Kidney epithelial cell (primary cell): Measurements from ENCODE around the gene JMJD7. TPM values are rescaled to one million over a fixed set of nuclear protein-coding genes. Genes with fewer than 3 reads are reported as not detected.
"Not testable (repeated sequence)": the region's sequence is repeated elsewhere in the genome, so short reads cannot be mapped to it uniquely, and the experiment has no call there.

Experiments
- DNase-seq: peaks from one replicate; pipeline ENCODE4 v3.0.0-alpha.2; 2010; ENCODE audit warnings: low read depth
- H3K27me3 ChIP-seq: 2 replicates; pipeline ENCODE4 v1.6.0; 2011; ENCODE audit warnings: low read length; ENCODE audit not compliant: control insufficient read depth, insufficient read depth
- H3K36me3 ChIP-seq: 2 replicates; pipeline ENCODE4 v1.5.1; 2011; ENCODE audit warnings: low read length; ENCODE audit not compliant: control insufficient read depth, insufficient read depth
- H3K4me3 ChIP-seq: 2 replicates; pipeline ENCODE4 v1.5.1; 2011; ENCODE audit warnings: low read depth, mild to moderate bottlenecking, control low read depth, low read length
- total RNA-seq: library from RNA; depleted of rRNA; stranded (reverse); fragments of >200 nt; gene quantifications from 2 replicates; pipeline ENCODE4 v1.2.3, GENCODE V29; 2015
- TF ChIP-seq, protein P1 (sequence below): IDR thresholded peaks from 2 replicates; pipeline ENCODE4 v1.5.1; 2011; ENCODE audit warnings: mild to moderate bottlenecking, moderate library complexity, low read length, control low read depth, inconsistent platforms; ENCODE audit not compliant: insufficient read depth, poor library complexity, severe bottlenecking

Gene JMJD7
- total RNA-seq, 1 donor from 2014 or later = 14.0 TPM

DNA sequence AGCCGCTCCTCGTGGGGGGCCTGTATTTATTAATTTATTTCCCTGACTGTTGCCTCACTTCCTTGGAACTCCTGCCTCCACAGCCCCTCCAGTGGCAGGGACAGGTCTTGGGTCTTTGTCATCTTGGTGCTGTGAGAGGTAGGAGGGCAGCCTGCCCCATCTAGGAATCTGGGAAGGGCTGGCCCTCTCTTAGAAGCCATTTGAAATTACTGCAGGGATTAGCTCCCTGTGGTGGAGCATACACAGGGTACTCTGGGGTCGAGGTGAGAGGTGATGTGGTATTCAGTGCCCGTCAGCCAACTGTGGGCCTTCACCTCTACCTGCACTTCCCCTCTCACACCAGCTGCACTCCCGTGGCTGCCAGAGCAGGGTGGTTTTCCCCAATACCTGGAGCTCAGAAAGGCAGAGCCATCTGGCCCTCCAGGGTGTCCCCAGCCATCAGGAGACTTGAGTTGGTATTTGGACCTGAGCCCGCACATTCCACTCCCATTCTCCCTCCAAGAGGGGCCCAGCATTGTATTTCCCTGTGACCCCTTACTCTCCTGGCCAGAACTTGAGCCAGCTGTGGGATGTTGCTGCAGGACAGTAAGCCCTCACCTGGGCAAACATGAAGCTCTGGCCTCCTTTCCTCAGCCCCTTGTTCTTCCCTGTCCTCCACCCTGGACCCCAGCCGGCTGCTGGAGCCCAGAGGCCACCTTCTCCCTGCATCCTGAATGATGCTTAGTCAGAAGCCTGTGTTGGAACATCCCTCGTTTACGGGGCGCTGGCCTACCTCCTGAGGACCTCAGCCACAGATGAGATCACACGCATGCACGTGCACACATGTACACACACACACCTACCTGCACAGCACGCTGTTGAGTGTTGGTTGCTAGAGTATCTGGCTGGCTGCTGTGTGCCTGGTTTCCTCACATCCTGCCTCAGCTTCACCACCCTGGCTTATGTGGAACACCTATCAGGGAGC lies 2.0 kb upstream of the JMJD7 start:
- TF ChIP-seq, protein P1, sequence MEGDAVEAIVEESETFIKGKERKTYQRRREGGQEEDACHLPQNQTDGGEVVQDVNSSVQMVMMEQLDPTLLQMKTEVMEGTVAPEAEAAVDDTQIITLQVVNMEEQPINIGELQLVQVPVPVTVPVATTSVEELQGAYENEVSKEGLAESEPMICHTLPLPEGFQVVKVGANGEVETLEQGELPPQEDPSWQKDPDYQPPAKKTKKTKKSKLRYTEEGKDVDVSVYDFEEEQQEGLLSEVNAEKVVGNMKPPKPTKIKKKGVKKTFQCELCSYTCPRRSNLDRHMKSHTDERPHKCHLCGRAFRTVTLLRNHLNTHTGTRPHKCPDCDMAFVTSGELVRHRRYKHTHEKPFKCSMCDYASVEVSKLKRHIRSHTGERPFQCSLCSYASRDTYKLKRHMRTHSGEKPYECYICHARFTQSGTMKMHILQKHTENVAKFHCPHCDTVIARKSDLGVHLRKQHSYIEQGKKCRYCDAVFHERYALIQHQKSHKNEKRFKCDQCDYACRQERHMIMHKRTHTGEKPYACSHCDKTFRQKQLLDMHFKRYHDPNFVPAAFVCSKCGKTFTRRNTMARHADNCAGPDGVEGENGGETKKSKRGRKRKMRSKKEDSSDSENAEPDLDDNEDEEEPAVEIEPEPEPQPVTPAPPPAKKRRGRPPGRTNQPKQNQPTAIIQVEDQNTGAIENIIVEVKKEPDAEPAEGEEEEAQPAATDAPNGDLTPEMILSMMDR = no peak
- no peaks in the 10 kb centered on the region for H3K27me3 ChIP-seq
- no peak overlapping the region for H3K4me3 ChIP-seq
- DNase-seq = no peak
- H3K36me3 ChIP-seq = peaks cover 4% of the 10 kb centered on the region

DNA sequence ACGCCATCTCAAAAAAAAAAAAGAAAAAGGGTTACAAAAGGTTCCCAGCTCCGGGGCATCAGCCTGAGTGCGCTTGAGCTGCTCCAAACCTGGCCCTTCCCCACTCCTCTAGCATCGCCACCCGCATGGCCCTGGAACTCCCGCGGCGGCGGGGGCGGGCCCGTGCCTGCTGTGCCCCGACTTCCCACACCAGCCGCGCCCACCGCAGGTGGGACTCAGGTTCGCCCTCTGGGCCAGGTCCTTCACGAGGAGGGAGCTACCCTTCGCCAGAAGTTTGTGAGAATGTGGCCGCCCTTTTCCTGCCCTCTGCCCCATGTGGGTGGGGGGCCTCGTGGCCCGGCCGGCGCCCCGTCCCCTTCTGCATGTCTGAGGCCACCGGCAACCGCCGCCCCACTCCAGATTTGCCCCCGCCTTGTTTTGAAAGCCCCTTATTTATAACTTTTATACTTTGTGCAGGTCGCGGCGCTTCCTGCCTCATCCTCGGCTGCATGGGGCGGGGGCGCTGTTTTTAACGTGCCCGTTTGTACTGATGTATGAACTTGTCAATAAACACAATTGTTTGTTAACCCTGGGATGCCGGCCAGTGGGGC lies 507 bp upstream of the JMJD7 start:
- H3K4me3 ChIP-seq = peak overlapping the region; percentile 43
- DNase-seq = no peak
- H3K27me3 ChIP-seq = no peaks in the 10 kb centered on the region
- peaks cover 2% of the 10 kb centered on the region for H3K36me3 ChIP-seq
- TF ChIP-seq, protein P1 = peak; percentile 2

DNA sequence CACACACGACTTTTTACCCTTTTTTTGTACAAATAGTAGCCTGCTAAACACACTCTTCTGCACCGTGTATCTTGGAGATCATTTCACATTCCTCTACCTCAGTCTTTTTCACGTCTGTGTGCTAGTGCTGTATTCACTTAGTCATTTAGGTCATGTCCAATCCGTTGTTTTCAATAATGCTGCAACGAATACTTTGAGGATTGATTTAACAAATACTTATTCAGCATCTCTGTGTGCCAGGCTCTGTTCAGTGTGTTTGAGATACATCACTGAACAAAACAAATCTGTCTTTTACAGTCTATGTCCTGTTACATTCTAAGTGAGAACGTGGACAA lies 882 bp downstream of the JMJD7 start:
- Histone ChIP-seq H3K36me3 (no peaks in the 10 kb centered on the region), H3K4me3 (peak overlapping the region; percentile 65), H3K27me3 (no peaks in the 10 kb centered on the region)
- TF ChIP-seq, protein P1 = no peak
- no peak for DNase-seq

DNA sequence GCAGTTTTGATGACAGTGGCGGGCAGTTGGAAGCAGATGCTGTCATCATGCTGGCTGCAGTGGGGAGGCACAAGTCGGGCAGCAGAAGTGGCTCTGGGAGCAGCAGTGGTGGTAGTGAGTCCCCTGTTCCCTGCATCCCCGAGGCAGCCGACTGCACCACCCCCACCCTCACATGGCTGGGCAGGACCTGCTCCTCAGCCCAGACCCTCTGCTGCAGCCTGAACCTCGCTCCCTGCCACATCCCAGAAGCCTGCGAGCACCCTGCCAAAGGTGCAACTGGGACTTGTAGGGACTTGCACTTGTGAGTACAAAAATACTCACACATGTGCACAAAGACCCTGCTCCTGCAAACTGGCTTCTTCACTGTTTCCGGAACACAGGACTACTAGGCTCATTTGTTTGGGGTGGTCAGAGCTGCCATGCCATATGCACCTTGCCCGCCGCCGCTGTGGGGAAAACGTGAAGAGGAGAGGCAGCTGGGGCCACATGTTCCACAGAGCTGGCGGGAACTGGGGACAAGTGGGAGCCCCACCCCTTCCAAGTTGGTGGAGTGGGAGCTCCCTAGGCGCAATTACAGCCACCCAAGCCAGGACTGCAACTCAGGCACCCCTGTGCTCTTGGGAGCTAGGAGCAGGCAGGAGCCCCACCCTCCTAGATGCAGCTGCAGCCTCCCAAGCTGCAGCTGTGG lies 2.2 kb downstream of the JMJD7 start:
- Histone ChIP-seq H3K4me3 (no peak overlapping the region), H3K36me3 (no peaks in the 10 kb centered on the region), H3K27me3 (no peaks in the 10 kb centered on the region)
- no peak for DNase-seq
- TF ChIP-seq, protein P1 = no peak

DNA sequence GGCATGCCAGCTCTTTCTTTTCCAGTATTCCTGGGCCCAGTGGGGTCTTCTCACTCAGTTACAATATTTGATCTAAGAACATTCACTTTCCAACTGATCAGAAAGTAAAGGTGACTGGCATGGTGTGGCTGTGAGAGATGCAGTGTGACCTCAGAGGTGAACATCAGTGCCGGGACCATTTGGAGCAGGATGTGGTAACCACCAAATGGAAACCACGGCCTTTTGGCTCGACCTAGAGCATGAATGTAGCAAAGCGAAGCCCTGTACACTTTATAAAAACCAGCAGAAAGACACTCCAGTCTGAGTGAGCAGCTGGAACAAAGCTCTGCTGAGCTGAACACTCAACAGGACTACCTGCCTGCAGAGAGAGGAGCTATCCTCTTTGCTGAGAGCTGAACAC lies 3.4 kb downstream of the JMJD7 start:
- H3K36me3 ChIP-seq, H3K27me3 ChIP-seq, DNase-seq, H3K4me3 ChIP-seq: not testable (repeated sequence)

DNA sequence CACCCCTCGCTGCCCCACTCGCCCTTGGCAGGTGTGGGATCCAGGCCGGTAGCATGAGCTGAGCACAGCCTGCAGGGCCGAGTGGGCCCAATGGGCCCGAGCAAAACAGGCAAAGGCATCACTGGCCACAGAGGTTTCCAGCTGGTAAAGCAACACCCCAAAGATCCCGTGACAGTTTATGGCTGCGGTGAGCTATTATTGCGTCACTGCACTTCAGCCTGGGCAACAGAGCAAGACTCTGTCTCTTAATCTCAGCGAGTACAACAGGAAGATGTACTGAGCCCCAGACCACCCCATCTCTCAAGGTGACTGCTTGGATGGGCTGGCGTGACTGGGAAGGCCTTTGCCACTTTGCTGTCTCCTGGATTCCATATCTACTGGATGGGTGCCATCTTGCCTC lies 4.3 kb downstream of the JMJD7 start:
- no peak for DNase-seq
- Histone ChIP-seq H3K27me3 (no peaks in the 10 kb centered on the region), H3K4me3 (no peak overlapping the region), H3K36me3 (no peaks in the 10 kb centered on the region)
- TF ChIP-seq, protein P1 = no peak
